OCI-LY1 (cell line): ENCODE data around the gene RPP40.

ENCODE experiments used
- CTCF ChIP-seq: fragments of 200-600 bp; sonication (generic), shearing (Covaris generic); IDR thresholded peaks from 2 replicates; pipeline ENCODE4 v1.5.1; 2017; ENCODE audit warnings: mild to moderate bottlenecking, antibody characterized with exemption, low read length, moderate library complexity, mixed read lengths
- EZH2 ChIP-seq: fragments of 200-600 bp; sonication (generic), shearing (Covaris generic); IDR thresholded peaks from 2 replicates; pipeline ENCODE4 v1.8.0; 2017; ENCODE audit warnings: borderline replicate concordance, mixed run types, mild to moderate bottlenecking, antibody characterized with exemption, low read length, moderate library complexity, mixed read lengths

DNA sequence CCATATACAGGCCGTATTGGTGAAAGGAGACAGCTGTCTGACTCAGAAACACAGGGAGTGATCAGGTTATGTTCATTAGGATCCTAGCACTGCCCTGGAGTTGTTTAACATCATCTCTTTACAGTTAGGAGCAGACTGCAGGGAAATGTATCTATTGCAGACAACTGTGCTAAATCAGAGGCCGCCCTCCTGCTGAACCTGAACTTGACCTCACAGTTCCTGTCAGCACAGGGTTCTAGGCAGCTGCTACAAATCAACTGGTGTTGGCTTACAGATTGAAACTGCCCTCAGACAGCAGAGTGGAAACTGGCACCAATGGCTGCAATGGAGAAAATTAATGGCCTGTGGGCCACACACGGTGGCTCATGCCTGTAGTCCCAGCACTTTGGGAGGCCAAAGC lies 3.7 kb upstream of the RPP40 start:
- no peak for TF ChIP-seq CTCF
- no peak for TF ChIP-seq EZH2
